ENCODE measurements around the gene TIFAB. TPM values are rescaled to one million over a fixed set of nuclear protein-coding genes. Genes with fewer than 3 reads are reported as not detected.
A peak's percentile ranks its signal among the peaks of the same experiment; 100 is the strongest.

Gene TIFAB
- total RNA-seq, 1 experiment from 2014 or later, result not detected

DNA sequence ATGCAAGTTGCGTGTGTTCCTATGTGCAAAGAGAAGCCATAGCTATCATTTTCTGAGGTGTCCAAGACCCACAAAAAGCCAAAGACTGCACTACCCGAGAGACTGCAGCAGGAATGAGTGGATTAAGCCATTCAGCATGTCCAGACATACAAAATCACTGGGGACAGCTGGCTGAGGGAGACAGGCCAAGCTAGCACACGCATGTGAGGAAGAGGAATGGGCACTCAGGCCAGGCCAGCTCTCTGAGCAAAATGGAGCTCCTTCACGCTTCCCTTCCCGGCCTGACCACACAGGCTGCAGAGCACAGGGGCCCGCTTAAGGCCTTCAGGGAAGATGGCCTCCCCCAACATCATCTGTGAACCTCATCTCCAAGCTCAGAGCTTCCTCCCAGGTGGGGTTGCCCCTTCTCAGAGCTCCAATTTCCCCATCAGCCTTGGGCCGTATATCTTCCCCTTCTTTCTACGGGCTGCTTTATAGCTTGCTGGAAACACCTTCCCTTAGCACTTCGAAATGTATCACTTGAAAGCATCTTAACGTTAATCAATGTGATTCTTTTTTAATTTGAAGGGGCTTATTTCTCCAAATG is 13.4 kb downstream of the TIFAB start:
- POLR2A ChIA-PET, result no interaction called here

DNA sequence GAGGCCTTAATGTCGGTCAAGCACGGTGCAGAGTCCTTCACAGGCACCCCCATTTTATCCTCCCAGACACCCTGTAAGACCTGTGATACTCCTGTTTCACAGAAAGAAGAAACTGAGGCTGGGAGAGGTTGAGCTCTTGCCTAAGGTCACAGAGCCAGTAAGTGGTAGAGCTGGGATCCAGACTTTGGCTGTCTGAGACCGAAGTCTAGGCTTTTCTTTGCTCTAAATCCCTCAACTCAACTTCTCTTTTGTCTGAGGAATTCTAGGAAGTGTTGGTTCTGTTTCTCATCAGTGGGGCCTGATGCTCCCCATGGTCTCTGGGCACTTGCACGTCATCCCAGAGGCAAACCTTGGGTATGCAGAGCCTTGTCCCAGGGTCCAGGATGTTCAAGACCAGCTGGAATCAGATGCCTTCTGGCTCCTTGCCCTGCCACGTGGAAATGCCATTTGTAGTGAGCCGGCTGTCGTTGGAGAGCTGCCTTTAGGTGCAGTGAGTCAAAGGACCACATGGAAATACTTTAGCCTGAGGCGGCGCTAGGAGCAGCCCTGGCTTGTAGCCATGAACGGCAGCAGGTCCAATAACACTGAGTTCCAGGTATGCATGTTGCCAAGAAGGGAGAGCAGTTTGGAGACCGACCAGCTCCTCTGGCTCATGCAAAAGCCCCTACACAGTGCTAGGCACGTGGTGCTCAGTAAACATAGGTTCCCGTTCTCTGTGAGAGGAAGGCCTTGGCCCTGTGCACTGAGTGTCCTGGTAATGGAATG is 14.2 kb downstream of the TIFAB start:
- Histone ChIP-seq H4K20me1 (ENCODE audit: insufficient read depth) (no peaks in the 10 kb centered on the region), H3K9me2 (ENCODE audit: insufficient read depth) (no peaks in the 10 kb centered on the region), H3K4me2 (ENCODE audit: low read length) (peak overlapping the region; percentile 18), H3K36me3 (ENCODE audit: control insufficient read depth in 1 of 2, insufficient read depth in 2 of 2, low read length in 2 of 2) (no peaks in the 10 kb centered on the region), H3K9me3 (ENCODE audit: control insufficient read depth in 1 of 2, insufficient read depth in 1 of 2, low read depth in 1 of 2, low read length in 2 of 2) (no peaks in the 10 kb centered on the region), H3K79me2 (ENCODE audit: insufficient read depth, low read length) (no peaks in the 10 kb centered on the region), H3K4me1 (ENCODE audit: control insufficient read depth in 1 of 2, insufficient read depth in 2 of 2, low read length in 2 of 2) (peaks cover 10 to 17% of the 10 kb centered on the region in 2 experiments; a peak in 3 of 4 replicates), H3K4me3 (replicated peaks in 1 of 2; ENCODE audit: low read depth in 1 of 2, low read length in 2 of 2) (no peak overlapping the region), H3K27me3 (ENCODE audit: insufficient read depth, low read length) (no peaks in the 10 kb centered on the region), H3K9ac (ENCODE audit: low read length) (no peak overlapping the region), H2AFZ (ENCODE audit: low read depth, low read length, poor library complexity, severe bottlenecking) (peak overlapping the region; percentile 62), H3K27ac (ENCODE audit: low read depth, low read length) (no peak overlapping the region)
- DNase-seq (ENCODE audit: low read depth, low spot score) (peak; percentile 44), ATAC-seq (peak; percentile 79)
- intact Hi-C loops (cut with micrococcal nuclease), result no loop called here
- POLR2A ChIA-PET, result no interaction called here
- no TSS peak for BruUV-seq (replicated peaks)
- CTCF ChIA-PET, result interaction anchor here (1.8 to 2.1 kb wide), 3 partner anchors 12 to 25 kb away, joined by 12 to 17 read pairs (median 14); no protein-coding TSS in a partner anchor
- RAD21 ChIA-PET (ENCODE audit: low non-redundant PET in 1 of 2, low total read pairs in 2 of 2, uncharacterized antibody in 2 of 2, unreplicated experiment in 2 of 2), result no interaction called here
- TF ChIP-seq FOSL1 (IDR thresholded peaks at IDR 0.05; ENCODE audit: low read depth) (no peak), EZH2phosphoT487 (IDR thresholded peaks at IDR 0.05; ENCODE audit: borderline replicate concordance) (no peak), TCF7L2 (IDR thresholded peaks at IDR 0.05; ENCODE audit: borderline replicate concordance, extremely low read depth, insufficient read depth, insufficient read length) (peak; percentile 91), YY1 (IDR thresholded peaks at IDR 0.05; ENCODE audit: extremely low read depth, insufficient replicate concordance, low read depth, low read length) (no peak), CBX3 (IDR thresholded peaks at IDR 0.05; ENCODE audit: low read depth) (no peak), ELF1 (IDR thresholded peaks at IDR 0.05; ENCODE audit: borderline replicate concordance, low read depth) (no peak)
- TF ChIP-seq, protein P1, sequence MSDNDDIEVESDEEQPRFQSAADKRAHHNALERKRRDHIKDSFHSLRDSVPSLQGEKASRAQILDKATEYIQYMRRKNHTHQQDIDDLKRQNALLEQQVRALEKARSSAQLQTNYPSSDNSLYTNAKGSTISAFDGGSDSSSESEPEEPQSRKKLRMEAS (IDR thresholded peaks at IDR 0.05), result peak; percentile 95
- TF ChIP-seq, protein P2, sequence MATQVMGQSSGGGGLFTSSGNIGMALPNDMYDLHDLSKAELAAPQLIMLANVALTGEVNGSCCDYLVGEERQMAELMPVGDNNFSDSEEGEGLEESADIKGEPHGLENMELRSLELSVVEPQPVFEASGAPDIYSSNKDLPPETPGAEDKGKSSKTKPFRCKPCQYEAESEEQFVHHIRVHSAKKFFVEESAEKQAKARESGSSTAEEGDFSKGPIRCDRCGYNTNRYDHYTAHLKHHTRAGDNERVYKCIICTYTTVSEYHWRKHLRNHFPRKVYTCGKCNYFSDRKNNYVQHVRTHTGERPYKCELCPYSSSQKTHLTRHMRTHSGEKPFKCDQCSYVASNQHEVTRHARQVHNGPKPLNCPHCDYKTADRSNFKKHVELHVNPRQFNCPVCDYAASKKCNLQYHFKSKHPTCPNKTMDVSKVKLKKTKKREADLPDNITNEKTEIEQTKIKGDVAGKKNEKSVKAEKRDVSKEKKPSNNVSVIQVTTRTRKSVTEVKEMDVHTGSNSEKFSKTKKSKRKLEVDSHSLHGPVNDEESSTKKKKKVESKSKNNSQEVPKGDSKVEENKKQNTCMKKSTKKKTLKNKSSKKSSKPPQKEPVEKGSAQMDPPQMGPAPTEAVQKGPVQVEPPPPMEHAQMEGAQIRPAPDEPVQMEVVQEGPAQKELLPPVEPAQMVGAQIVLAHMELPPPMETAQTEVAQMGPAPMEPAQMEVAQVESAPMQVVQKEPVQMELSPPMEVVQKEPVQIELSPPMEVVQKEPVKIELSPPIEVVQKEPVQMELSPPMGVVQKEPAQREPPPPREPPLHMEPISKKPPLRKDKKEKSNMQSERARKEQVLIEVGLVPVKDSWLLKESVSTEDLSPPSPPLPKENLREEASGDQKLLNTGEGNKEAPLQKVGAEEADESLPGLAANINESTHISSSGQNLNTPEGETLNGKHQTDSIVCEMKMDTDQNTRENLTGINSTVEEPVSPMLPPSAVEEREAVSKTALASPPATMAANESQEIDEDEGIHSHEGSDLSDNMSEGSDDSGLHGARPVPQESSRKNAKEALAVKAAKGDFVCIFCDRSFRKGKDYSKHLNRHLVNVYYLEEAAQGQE (IDR thresholded peaks at IDR 0.05; ENCODE audit: low read depth), result no peak

More for the DNA sequence above, 13.4 kb downstream of the TIFAB start:
- Histone ChIP-seq H3K4me1 (ENCODE audit: control insufficient read depth in 1 of 2, insufficient read depth in 2 of 2, low read length in 2 of 2) (peaks cover 10 to 17% of the 10 kb centered on the region in 2 experiments; a peak in 3 of 4 replicates), H3K27ac (ENCODE audit: low read depth, low read length) (no peak overlapping the region), H3K27me3 (ENCODE audit: insufficient read depth, low read length) (no peaks in the 10 kb centered on the region; the same call in 1 of the 2 replicates), H3K36me3 (ENCODE audit: control insufficient read depth in 1 of 2, insufficient read depth in 2 of 2, low read length in 2 of 2) (no peaks in the 10 kb centered on the region), H3K79me2 (ENCODE audit: insufficient read depth, low read length) (no peaks in the 10 kb centered on the region), H3K9me2 (ENCODE audit: insufficient read depth) (no peaks in the 10 kb centered on the region), H3K4me3 (replicated peaks in 1 of 2; ENCODE audit: low read depth in 1 of 2, low read length in 2 of 2) (no peak overlapping the region), H3K4me2 (ENCODE audit: low read length) (peak overlapping the region; percentile 18; the same call in 1 of the 2 replicates), H3K9ac (ENCODE audit: low read length) (no peak overlapping the region), H3K9me3 (ENCODE audit: control insufficient read depth in 1 of 2, insufficient read depth in 1 of 2, low read depth in 1 of 2, low read length in 2 of 2) (no peaks in the 10 kb centered on the region), H2AFZ (ENCODE audit: low read depth, low read length, poor library complexity, severe bottlenecking) (peak overlapping the region; percentile 62), H4K20me1 (ENCODE audit: insufficient read depth) (no peaks in the 10 kb centered on the region)
- ATAC-seq (peak; percentile 16; the same call in 1 of the 2 replicates), DNase-seq (ENCODE audit: low read depth, low spot score) (no peak)
- intact Hi-C loops (cut with micrococcal nuclease), result no loop called here
- BruUV-seq (replicated peaks), result no TSS peak
- RAD21 ChIA-PET (ENCODE audit: low non-redundant PET in 1 of 2, low total read pairs in 2 of 2, uncharacterized antibody in 2 of 2, unreplicated experiment in 2 of 2), result no interaction called here
- CTCF ChIA-PET, result interaction anchor here (1.8 to 2.1 kb wide), 3 partner anchors 13 to 24 kb away, joined by 12 to 17 read pairs (median 14); no protein-coding TSS in a partner anchor
- TF ChIP-seq, protein P3, sequence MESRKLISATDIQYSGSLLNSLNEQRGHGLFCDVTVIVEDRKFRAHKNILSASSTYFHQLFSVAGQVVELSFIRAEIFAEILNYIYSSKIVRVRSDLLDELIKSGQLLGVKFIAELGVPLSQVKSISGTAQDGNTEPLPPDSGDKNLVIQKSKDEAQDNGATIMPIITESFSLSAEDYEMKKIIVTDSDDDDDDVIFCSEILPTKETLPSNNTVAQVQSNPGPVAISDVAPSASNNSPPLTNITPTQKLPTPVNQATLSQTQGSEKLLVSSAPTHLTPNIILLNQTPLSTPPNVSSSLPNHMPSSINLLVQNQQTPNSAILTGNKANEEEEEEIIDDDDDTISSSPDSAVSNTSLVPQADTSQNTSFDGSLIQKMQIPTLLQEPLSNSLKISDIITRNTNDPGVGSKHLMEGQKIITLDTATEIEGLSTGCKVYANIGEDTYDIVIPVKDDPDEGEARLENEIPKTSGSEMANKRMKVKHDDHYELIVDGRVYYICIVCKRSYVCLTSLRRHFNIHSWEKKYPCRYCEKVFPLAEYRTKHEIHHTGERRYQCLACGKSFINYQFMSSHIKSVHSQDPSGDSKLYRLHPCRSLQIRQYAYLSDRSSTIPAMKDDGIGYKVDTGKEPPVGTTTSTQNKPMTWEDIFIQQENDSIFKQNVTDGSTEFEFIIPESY (IDR thresholded peaks at IDR 0.05; ENCODE audit: extremely low read depth, insufficient replicate concordance, low read length), result no peak
- no peak for TF ChIP-seq RAD21 (IDR thresholded peaks at IDR 0.05; ENCODE audit: low read depth)
- no peak for TF ChIP-seq FOSL1 (IDR thresholded peaks at IDR 0.05; ENCODE audit: low read depth)

Measured in HCT116 (cell line).